Heart right ventricle (tissue), 16 donors: ENCODE measurements around the gene ANKFN1. TPM values are rescaled to one million over a fixed set of nuclear protein-coding genes. Genes with fewer than 3 reads are reported as not detected.

Source experiments
- ATAC-seq, 8 donors: fragments of 200-7000 bp; cut with Tn5 transposase; one replicate each; pipeline ENCODE4 v1.9.1; 2020; ENCODE audit warnings: mild to moderate bottlenecking in 8 of 8, moderate library complexity in 8 of 8, moderate number of reproducible peaks in 1 of 8
- DNase-seq, 2 donors: peaks; one replicate each; pipeline ENCODE4 v3.0.0-alpha.2; 2020
- H3K27ac ChIP-seq, 10 donors: fragments of 200-600 bp; sonication (generic) in 2 of 10; one replicate each; pipeline versions ENCODE4 v1.5.0 to v1.8.0; 2020 to 2022; ENCODE audit warnings: mild to moderate bottlenecking in 3 of 10
- H3K27me3 ChIP-seq, 7 donors: fragments of 200-600 bp; one replicate each; pipeline ENCODE4 v1.8.0; 2021 to 2022; ENCODE audit warnings: mild to moderate bottlenecking in 2 of 7
- H3K36me3 ChIP-seq, 9 donors: fragments of 200-600 bp; sonication (generic) in 1 of 9; one replicate each; pipeline versions ENCODE4 v1.5.0 to v1.8.0; 2020 to 2022; ENCODE audit warnings: mild to moderate bottlenecking in 2 of 9
- H3K4me1 ChIP-seq, 9 donors: fragments of 200-600 bp; sonication (generic) in 1 of 9; one replicate each; pipeline versions ENCODE4 v1.5.0 to v1.8.0; 2020 to 2022; ENCODE audit warnings: mild to moderate bottlenecking in 4 of 9
- H3K4me3 ChIP-seq, 10 donors: fragments of 200-600 bp; sonication (generic) in 2 of 10; one replicate each; pipeline versions ENCODE4 v1.5.0 to v1.8.0; 2020 to 2022; ENCODE audit warnings: mild to moderate bottlenecking in 7 of 10, moderate library complexity in 2 of 10
- H3K9me3 ChIP-seq, 11 donors: fragments of 200-600 bp in 10 of 11; sonication (generic) in 2 of 11; one replicate each; pipeline versions ENCODE4 v1.5.0 to v1.8.0; 2013 to 2022; ENCODE audit warnings: mild to moderate bottlenecking in 2 of 11, control low read depth in 1 of 11, moderate library complexity in 1 of 11
- CTCF ChIP-seq, 9 donors: fragments of 200-600 bp; sonication (generic) in 2 of 9; IDR thresholded peaks; one replicate each; pipeline versions ENCODE4 v1.5.0 to v1.8.0; 2021 to 2022; ENCODE audit warnings: antibody characterized with exemption in 9 of 9, mild to moderate bottlenecking in 5 of 9, moderate library complexity in 1 of 9
- WGBS, 2 donors: extraction: QIAGEN DNeasy Blood & Tissue Kit; methylation state at CpG; one replicate each; pipeline ENCODE4 v1.1.7; 2013; ENCODE audit warnings: inconsistent platforms in 1 of 2; 5-methylcytosine and 5-hydroxymethylcytosine counted together
- intact Hi-C, 10 donors: fragments of 100-400 bp; cut with DNase I; formaldehyde crosslinking; loops; one replicate each; pipeline versions ENCODE4 v1.11.1 to v1.14.2; 2022
- polyA plus RNA-seq, 2 donors: library from polyadenylated mRNA; stranded (reverse); fragments of 200-250 nt; gene quantifications; one replicate each; pipeline ENCODE4 v1.2.3, GENCODE V29; 2013
- total RNA-seq, 10 donors: library from RNA; stranded (reverse); fragmentation: NEBNext Ultra II Directional in 3 of 10; extraction: Animal tissue kit (Norgen Biotek cat#: 25700) in 3 of 10; gene quantifications; one replicate each; pipeline versions ENCODE4 v1.2.1 to v1.2.4, GENCODE V29; 2021 to 2023
- donor health status: Arrhythmogenic right ventricular cardiomyopathy.
- donor health status: ischemic (EF 13 %, LVEDD 7.1; RV severe dilation, severe dysfunction).
- donor health status: healthy with polysubstance abuse.
- donor health status: DM: no; HTN: yes; CAD: no.
- donor health status: DM: no; HTN: no; CAD: no.
- donor health status: ischemic (EF 25% LVEDD 6.9; RV normal size, moderate dysfunction).
- donor health status: ischemic (EF 25% LVEDD 5.7; RV mildly dilated, moderate dysfunction).
- donor health status: healthy.
- donor health status: DM: yes; HTN: yes; CAD: no.
- donor health status: Ischemic cardiomyopathy.
- donor health status: ischemic (EF 35%, LVEDD 5.7; RV mildly dilated, moderate dysfunction).
- donor health status: nonischemic (EF 11% LVEDD 7.7; RV severe dilation, severe dysfunction).
- donor health status: DM: yes; HTN: yes; CAD: no.
- donor health status: PGD.
- donor health status: ischemic (EF 29% LVEDD 5.4; RV normal size, mild dysfunction).
- donor health status: nonischemic (EF 23%, LVEDD 6.1; RV moderate dilation, normal function).

ANKFN1 gene
- total and polyA plus RNA-seq, 12 donors: 0.01 to 0.38 TPM; not detected in 10

- 64 to 72% methylated on average over 4 of the region's 4 CpGs for WGBS, 2 donors
- no peak for TF ChIP-seq CTCF (IDR thresholded peaks at IDR 0.05)
- H3K27ac ChIP-seq: no peak overlapping the region
Observed at GRCh38 chr17:56171186-56171959, 18.1 kb downstream of the ANKFN1 start.

GRCh38 chr17:56172517-56172982 is 19.3 kb downstream of the ANKFN1 start:
- 22 to 29% methylated on average over 5 of the region's 5 CpGs for WGBS, 2 donors
- H3K4me1 ChIP-seq: peaks cover 0 to 19% (median 0%) of the 10 kb centered on the region in 9 donors
- H3K9me3 ChIP-seq: no peaks in the 10 kb centered on the region
- H3K4me3 ChIP-seq: no peak overlapping the region
- peak in 7 of 8 donors; percentile 30 to 90 (median 86) for ATAC-seq
- peak in 1 of 2 donors; percentile 10 for DNase-seq
- intact Hi-C loops: no loop called here
- H3K27me3 ChIP-seq: peaks cover 0 to 4% (median 0%) of the 10 kb centered on the region in 7 donors
- no peaks in the 10 kb centered on the region for H3K36me3 ChIP-seq
- no peak for TF ChIP-seq CTCF (IDR thresholded peaks at IDR 0.05)
- peak overlapping the region in 1 of 10 donors; percentile 23 for H3K27ac ChIP-seq

More at GRCh38 chr17:56171186-56171959, 18.1 kb downstream of the ANKFN1 start:
- Histone ChIP-seq H3K4me1 (peaks cover 0 to 19% (median 0%) of the 10 kb centered on the region in 9 donors), H3K36me3 (no peaks in the 10 kb centered on the region), H3K27me3 (peaks cover 0 to 4% (median 0%) of the 10 kb centered on the region in 7 donors), H3K4me3 (no peak overlapping the region), H3K9me3 (no peaks in the 10 kb centered on the region)
- no peak for DNase-seq
- ATAC-seq: no peak
- intact Hi-C loops: no loop called here

- no peaks in the 10 kb centered on the region for H3K36me3 ChIP-seq
- no peaks in the 10 kb centered on the region for H3K9me3 ChIP-seq
- TF ChIP-seq CTCF (IDR thresholded peaks at IDR 0.05): no peak
- peaks cover 0 to 4% (median 0%) of the 10 kb centered on the region in 7 donors for H3K27me3 ChIP-seq
- WGBS, 2 donors: 82 to 84% methylated on average over 1 of the region's 1 CpG
- peak overlapping the region in 1 of 10 donors; percentile 36 for H3K27ac ChIP-seq
- intact Hi-C loops: no loop called here
- DNase-seq (no peak), ATAC-seq (peak in 5 of 8 donors; percentile 22 to 51 (median 38))
- peaks cover 0 to 19% (median 0%) of the 10 kb centered on the region in 9 donors for H3K4me1 ChIP-seq
- no peak overlapping the region for H3K4me3 ChIP-seq
Observed at GRCh38 chr17:56173026-56173425, 19.8 kb downstream of the ANKFN1 start.

- WGBS, 2 donors: 18 to 28% methylated on average over 3 of the region's 3 CpGs
- intact Hi-C loops: no loop called here
- Histone ChIP-seq H3K36me3 (no peaks in the 10 kb centered on the region), H3K27me3 (peaks cover 0 to 4% (median 0%) of the 10 kb centered on the region in 7 donors), H3K4me1 (peaks cover 0 to 19% (median 0%) of the 10 kb centered on the region in 9 donors), H3K27ac (no peak overlapping the region), H3K9me3 (no peaks in the 10 kb centered on the region), H3K4me3 (no peak overlapping the region)
- TF ChIP-seq CTCF (IDR thresholded peaks at IDR 0.05): no peak
- ATAC-seq (peak in 7 of 8 donors; percentile 19 to 79 (median 71)), DNase-seq (peak in 1 of 2 donors; percentile 9)
Observed at GRCh38 chr17:56173958-56174835, 20.9 kb downstream of the ANKFN1 start.
